MG63 (cell line): ENCODE measurements around the gene LANCL2. TPM values are rescaled to one million over a fixed set of nuclear protein-coding genes. Genes with fewer than 3 reads are reported as not detected.
"Not testable (repeated sequence)": the region's sequence is repeated elsewhere in the genome, so short reads cannot be mapped to it uniquely, and the experiment has no call there.

Source experiments
- DNase-seq: peaks from one replicate; pipeline ENCODE4 v3.0.0-alpha.2; 2020
- H3K27me3 ChIP-seq: fragments of 250-450 bp; sonication (Bioruptor Pico); 2 replicates; pipeline ENCODE4 v1.5.1; 2020; ENCODE audit warnings: mild to moderate bottlenecking, moderate library complexity
- H3K36me3 ChIP-seq: fragments of 250-450 bp; sonication (Bioruptor Pico); 2 replicates; pipeline ENCODE4 v1.5.1; 2020; ENCODE audit warnings: mild to moderate bottlenecking, moderate library complexity
- H3K4me3 ChIP-seq: fragments of 250-450 bp; sonication (Bioruptor Pico); 2 replicates; pipeline ENCODE4 v1.5.1; 2020; ENCODE audit warnings: mild to moderate bottlenecking, moderate library complexity
- H3K9me3 ChIP-seq: fragments of 250-450 bp; sonication (Bioruptor Pico); 2 replicates; pipeline ENCODE4 v1.5.1; 2020; ENCODE audit warnings: mild to moderate bottlenecking, moderate library complexity
- total RNA-seq: library from RNA; depleted of rRNA; stranded (reverse); fragments of >200 nt; shearing (Covaris generic); gene quantifications from 2 replicates; pipeline ENCODE4 v1.2.3, GENCODE V29; 2014; ENCODE audit warnings: low replicate concordance

Gene LANCL2
- total RNA-seq, 1 experiment from 2014 or later = 13.8 TPM

DNA sequence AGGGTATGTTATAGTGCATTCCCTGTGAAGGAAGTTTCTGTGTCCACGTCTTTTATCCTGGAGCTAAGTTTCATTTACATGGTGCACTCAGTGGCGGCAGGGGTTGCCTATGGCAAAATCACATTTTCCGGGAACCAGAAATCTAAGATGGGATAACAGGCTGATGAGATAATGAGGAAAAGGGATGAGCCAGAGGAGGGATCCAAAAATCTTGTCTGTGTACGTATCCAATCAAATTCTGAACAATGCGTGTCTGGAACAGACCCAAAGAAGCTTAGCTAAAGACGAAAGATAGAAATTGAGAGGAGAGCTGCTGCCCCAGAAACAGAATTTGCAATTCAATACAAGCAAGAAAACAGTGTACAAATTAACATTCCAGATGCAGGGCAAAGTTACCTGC is 16.1 kb downstream of the LANCL2 start:
- H3K27me3 ChIP-seq = no peaks in the 10 kb centered on the region
- H3K4me3 ChIP-seq = no peak overlapping the region
- no peaks in the 10 kb centered on the region for H3K36me3 ChIP-seq
- no peak for DNase-seq
- peaks cover 10% of the 10 kb centered on the region for H3K9me3 ChIP-seq

DNA sequence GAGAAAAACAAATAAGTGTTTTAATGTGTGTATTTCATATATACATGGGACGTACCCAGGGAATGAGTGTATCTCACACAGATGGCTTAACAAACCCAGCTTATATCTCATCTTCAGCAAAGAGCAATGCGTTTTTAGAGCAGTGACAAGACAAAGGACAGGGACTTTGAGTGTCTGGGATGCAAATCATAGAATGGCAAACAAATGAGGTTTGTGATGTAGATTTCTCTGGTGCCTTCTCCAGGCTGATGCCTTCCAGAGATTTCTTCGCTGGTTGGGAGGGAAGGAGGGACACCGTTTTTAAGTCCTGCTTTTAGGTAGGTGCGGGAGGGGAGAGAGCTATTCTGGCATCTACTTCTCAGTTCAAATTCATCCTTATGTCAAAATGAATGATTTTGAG is 16.6 kb downstream of the LANCL2 start:
- no peaks in the 10 kb centered on the region for H3K36me3 ChIP-seq
- H3K9me3 ChIP-seq = peaks cover 15% of the 10 kb centered on the region
- H3K27me3 ChIP-seq = no peaks in the 10 kb centered on the region
- DNase-seq = no peak
- H3K4me3 ChIP-seq = no peak overlapping the region

DNA sequence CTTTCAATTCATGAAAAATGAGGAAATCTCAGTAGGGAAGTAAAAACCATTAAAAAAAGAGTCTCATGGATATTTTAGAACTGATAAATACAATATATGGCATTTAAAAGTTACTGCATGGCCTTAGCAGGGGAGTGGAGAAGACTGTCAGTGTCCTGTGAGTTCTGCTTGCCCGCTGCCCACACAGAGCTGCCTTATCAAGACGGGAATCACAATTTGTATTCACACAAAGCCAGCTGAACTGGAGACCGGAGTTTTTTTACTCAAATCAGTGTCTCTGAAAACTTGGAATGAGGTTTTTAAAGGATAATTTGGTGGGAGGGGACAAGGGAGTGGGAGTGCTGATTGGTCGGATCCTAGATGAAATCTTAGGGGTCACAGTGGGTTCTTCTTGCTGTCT is 17.1 kb downstream of the LANCL2 start:
- H3K27me3 ChIP-seq = no peaks in the 10 kb centered on the region
- peaks cover 21% of the 10 kb centered on the region for H3K9me3 ChIP-seq
- no peak overlapping the region for H3K4me3 ChIP-seq
- no peak for DNase-seq
- no peaks in the 10 kb centered on the region for H3K36me3 ChIP-seq

DNA sequence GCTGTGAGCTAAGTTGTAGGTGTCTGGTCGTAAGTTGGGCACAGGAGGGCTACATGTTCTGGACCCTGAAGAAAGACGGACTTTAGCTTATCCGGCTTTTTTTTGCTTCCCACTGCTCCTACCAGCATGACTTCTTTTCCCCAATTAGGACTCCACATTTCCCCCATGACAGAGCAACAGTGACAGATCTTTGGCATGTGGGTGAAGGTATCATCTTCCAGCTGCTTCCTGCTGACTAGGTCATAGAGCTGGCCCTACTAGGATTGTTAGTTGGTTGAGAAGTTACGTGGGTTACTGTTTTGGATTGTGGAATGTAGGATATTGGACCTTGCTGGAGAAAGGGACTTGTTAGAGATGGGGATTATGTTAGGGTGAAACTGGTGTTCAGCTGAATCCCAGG is 21.4 kb downstream of the LANCL2 start:
- Histone ChIP-seq H3K9me3 (peaks cover 32% of the 10 kb centered on the region), H3K4me3 (no peak overlapping the region), H3K36me3 (0 out of 2 replicates have a peak, but pooled peaks cover 3% of the 10 kb centered on the region), H3K27me3 (no peaks in the 10 kb centered on the region)
- DNase-seq = no peak

DNA sequence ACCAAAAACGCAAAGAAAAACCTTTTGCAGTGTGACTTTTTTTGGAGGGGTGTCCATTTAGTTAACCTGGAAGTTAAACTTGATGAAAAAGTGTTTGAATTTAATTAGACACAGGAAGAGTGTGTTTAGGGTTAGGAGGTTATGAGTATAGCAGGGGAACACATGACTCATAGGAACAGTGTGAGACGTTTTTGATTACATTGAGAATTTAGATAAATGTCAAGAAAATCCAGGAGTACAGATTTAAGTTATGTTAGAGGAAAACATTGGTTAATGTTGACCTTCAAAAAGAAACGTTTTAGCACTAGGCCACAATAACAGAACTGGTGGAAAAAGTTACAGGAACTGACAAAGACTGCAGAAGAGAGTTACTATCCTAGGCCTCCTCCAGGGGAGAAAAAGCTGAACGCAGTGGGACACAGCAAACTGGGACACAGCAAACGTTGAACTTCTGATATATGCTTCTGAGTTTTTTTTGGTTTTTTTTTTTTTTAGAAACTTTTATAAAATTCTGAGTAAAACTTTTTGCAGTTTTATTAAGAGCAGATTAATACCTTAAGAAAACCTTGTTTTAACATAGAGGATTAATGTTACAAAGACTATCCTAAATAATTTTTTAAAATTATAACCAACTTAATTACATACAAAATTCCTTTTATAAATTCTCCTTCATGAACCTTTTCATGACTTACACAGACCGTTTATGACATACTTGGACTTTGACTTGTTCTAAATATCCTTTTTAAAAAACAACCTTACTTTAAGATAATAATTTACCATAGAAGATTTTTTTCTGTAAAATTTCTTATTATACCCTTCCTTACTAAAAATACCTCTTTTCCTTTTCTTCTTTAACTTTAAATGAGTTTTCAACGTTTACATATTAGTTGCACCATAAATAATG is 22.2 kb downstream of the LANCL2 start:
- Histone ChIP-seq H3K27me3 (no peaks in the 10 kb centered on the region), H3K4me3 (no peak overlapping the region), H3K9me3 (peaks cover 32% of the 10 kb centered on the region), H3K36me3 (peaks cover 3% of the 10 kb centered on the region; the same call in 1 of the 2 replicates)
- no peak for DNase-seq

DNA sequence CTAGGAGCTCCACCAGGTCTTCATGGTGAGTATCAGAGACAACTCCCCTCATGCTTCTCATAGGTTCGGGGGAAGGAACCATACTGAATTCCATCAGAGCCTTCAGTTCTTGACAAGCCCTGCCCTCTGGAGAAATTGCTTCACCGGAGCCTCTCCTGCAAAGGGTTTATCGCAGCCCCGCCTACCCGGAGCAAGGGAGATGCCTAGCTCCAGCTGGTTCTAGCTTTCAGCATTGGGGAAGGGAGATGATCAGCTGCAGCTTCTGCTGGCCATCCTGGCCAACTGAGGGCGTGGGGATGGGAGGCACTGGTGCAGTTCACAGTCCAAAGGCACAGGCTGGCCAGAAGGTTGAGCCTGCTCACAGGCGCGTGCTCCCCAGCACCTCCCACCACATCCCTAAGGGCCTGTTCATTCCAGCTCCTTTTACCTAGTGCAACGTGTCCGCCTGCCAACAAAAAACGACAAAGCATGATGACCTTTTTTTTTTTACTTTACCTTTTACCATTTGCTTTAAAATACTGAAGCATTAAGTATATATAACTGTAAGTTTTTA is 31.2 kb downstream of the LANCL2 start:
- H3K36me3 ChIP-seq = no peaks in the 10 kb centered on the region; the same call in 1 of the 2 replicates
- H3K27me3 ChIP-seq = no peaks in the 10 kb centered on the region
- H3K9me3 ChIP-seq = no peaks in the 10 kb centered on the region
- no peak overlapping the region for H3K4me3 ChIP-seq
- DNase-seq = no peak

DNA sequence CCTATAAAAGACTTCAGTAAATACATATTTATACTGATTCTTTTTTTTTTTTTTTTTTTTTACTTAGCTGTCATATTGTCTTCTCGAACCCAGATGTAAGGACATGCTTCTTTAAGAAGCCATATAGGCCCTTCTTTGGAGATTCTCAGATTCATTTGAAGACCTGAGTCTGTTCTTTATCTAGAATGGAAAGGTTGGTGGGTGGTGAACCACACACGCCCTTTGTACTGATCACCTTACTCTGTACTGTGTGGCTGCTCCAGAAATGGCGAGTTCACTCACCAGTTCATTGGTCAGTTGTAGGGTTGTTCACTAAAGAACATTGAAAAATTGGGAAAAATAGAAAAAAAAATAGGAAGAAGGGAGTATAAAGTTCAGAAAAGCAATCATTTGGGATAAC is 32.5 kb downstream of the LANCL2 start:
- no peak for DNase-seq
- no peak overlapping the region for H3K4me3 ChIP-seq
- no peaks in the 10 kb centered on the region for H3K27me3 ChIP-seq
- H3K9me3 ChIP-seq = no peaks in the 10 kb centered on the region
- no peaks in the 10 kb centered on the region for H3K36me3 ChIP-seq

DNA sequence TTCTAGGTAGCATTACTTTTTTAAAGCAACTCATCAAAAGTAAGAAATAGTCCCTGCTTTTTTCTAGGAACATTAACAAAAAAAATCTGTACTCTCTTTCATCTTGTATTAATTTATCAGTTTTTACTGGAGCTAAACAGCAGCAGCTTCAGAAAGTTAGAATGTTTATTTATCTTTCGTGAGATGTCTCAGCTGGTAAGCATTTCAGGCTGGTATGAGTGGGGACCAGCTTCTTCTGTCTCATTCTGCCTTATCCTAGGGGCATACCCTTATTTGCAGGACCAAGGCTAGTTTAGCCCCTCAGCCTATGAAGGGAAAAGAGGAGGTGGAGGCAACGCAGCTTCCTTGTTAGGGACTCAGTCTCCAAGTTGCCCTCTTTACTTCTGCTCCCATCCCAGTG is 35.1 kb downstream of the LANCL2 start:
- no peak overlapping the region for H3K4me3 ChIP-seq
- no peak for DNase-seq
- H3K27me3 ChIP-seq = no peaks in the 10 kb centered on the region
- no peaks in the 10 kb centered on the region for H3K36me3 ChIP-seq
- no peaks in the 10 kb centered on the region for H3K9me3 ChIP-seq

DNA sequence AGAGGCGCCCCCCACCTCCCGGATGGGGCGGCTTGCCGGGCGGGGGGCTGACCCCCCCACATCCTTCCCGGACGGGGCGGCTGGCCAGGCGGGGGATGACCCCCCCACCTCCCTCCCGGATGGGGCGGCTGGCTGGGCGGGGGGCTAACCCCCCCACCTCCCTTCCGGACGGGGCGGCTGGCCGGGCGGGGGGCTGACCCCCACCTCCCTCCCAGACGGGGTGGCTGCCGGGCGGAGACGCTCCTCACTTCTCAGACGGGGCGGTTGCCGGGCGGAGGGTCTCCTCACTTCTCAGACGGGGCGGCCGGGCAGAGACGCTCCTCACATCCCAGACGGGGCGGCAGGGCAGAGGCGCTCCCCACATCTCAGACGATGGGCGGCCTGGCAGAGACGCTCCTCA is 37.4 kb downstream of the LANCL2 start:
- H3K27me3 ChIP-seq, DNase-seq, H3K4me3 ChIP-seq, H3K36me3 ChIP-seq, H3K9me3 ChIP-seq: not testable (repeated sequence)

DNA sequence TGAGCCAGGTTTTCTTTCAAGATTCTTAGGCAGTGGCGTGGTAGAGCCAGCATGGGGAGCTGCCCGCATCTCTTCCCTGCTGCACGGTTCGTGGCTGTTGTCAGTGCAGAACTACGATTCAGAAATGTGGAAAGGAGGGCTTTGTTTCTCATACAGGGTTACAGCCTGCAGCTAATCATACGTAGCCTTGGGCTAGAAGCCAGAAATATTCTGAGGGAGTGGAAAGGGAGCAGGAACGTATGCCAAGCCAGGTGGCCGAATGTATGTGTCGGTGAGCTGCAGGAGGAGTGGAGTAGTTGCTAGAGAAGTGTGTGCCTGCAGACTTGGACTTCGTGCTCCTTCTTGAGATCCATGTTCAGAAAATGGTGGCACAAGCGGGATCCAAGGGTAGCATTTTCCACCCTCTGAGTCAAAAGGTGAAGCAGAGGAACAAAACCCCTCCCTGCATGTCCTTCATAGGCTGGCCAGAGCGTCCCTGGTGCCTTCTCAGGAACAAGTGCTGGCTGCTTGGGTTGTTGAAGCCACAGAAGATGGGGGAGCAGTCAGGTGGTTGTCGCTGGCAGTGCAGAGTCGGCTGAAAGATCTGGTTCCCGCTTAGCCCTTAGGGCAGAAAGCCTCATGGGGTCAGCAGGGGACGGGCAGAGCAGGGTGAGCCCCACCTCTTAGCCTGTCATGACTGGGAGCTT is 40.9 kb downstream of the LANCL2 start:
- Histone ChIP-seq H3K27me3 (no peaks in the 10 kb centered on the region), H3K4me3 (no peak overlapping the region), H3K9me3 (no peaks in the 10 kb centered on the region), H3K36me3 (no peaks in the 10 kb centered on the region)
- DNase-seq = no peak

DNA sequence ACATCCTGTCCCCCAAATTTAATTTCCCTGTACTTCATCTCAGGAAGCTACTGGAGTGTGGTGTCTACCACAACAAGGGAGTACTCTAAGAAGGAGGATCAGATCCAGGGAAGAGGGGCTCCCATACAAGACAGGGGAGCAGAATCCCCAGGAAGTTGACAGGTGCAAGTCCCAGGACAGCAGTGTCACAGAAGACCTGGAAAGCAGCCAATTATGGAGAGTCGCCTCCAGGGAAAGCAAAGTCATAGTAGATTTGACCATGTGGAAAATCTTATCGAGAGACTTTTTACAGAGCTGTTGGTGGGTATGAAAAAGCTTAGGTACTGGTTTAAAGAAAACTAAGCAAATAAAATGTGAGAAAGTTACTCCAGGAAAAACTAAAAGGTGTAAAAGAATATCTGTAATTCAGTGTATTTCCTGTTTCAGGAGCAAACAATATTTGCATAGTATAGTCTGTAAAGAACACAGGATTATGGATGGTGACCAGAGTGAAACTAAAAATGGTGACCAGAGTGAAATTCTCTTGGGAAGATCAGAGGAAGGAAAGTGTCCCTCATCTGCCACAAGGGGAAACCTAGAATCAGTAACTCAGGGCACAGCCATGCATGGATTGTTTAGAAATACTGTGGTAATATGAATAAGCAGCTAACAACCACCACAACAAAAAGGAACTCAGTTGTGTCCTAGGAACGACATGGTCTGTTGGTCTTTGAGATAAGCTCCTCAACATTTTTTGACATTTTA is 44.5 kb downstream of the LANCL2 start:
- no peaks in the 10 kb centered on the region for H3K36me3 ChIP-seq
- no peak for DNase-seq
- H3K9me3 ChIP-seq = no peaks in the 10 kb centered on the region
- H3K27me3 ChIP-seq = no peaks in the 10 kb centered on the region
- no peak overlapping the region for H3K4me3 ChIP-seq

DNA sequence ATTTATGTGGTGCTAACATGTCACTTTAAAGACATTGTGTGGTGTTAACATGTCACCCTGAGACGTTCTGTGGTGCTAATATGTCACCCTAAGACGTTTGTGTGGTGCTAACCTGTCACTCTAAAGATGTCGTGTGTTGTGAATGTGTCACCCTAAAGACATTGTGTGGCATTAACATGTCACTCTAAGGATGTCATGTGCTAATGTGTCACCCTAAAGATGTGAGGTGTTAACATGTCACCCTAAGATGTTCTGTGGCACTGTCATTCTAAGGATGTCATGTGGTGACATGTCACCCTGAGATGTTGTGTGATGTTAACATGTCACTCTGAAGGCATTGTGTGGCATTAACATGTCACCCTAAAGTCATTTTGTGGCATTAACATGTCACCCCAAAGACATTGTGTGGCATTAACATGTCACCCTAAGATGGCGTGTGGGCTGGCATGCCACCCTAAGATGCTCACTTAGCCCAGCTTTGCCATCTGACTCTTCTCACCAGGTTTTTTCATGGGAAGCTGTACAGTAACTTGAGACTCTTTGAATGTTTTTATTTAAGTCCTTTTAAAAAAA is 45.6 kb downstream of the LANCL2 start:
- Histone ChIP-seq H3K36me3 (no peaks in the 10 kb centered on the region), H3K4me3 (no peak overlapping the region), H3K9me3 (no peaks in the 10 kb centered on the region), H3K27me3 (no peaks in the 10 kb centered on the region)
- DNase-seq = no peak

DNA sequence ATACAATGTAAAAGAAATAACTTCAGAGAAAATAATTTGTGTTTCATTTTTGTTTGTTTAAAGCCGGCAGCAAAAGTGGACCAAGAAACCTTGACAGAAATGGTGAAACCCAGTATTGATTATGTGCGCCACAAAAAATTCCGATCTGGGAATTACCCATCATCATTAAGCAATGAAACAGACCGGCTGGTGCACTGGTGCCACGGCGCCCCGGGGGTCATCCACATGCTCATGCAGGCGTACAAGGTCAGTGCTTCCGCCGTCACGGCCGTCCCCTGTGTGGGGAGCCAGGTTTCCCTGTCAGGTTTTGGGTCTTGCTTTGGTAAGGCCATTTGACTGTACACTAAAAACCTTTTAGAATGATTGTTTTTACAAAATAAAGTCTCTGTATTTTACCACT is 46.7 kb downstream of the LANCL2 start:
- Histone ChIP-seq H3K9me3 (no peaks in the 10 kb centered on the region), H3K27me3 (no peaks in the 10 kb centered on the region), H3K36me3 (no peaks in the 10 kb centered on the region), H3K4me3 (no peak overlapping the region)
- no peak for DNase-seq

DNA sequence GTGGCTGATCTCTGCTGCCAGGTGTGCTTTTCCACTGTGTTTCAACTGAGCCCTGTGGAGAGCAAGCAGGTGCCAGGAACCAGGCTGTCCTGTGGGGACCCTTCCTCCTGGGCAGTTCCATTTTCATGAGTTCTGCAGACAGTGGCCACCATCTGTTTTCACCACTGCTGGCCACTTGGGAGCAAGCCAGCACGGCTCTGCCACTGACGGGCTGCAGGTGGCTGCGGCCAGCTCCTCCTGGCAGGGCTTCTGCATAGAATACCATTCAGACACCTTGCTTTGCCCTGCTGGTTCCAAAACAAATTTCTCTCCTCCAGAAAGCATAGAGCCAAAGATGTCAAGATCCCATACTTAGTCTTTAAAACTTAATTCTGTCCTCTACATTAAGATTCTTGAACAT is 48.3 kb downstream of the LANCL2 start:
- no peaks in the 10 kb centered on the region for H3K9me3 ChIP-seq
- no peak for DNase-seq
- no peaks in the 10 kb centered on the region for H3K36me3 ChIP-seq
- no peaks in the 10 kb centered on the region for H3K27me3 ChIP-seq
- H3K4me3 ChIP-seq = no peak overlapping the region

DNA sequence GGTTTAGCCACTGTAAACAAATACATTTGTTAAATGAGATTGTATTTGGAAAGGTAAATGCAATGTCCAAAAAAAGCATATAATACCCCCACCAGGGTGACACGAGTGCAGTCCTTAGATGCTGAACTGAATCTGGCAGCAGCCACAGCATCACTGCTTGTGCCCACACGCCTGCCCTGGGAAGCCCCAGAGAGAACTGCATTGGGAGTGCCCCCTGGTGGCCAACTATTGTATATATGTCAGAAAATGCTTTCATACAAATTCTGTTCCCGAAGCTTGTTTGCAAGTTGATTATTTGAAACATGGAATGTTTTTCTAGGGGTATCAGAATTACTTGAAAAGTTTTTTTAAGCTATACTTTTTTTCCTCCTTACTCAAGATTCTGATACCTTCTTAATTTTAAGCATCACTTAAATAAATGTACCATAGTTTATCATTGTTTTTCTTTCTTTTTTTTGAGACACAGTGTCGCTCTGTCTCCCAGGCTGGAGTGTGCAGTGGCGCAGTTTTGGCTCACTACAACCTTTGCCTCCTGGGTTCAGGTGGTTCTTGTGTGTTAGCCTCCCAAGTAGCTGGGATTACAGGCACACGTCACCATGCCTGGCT is 50.1 kb downstream of the LANCL2 start:
- H3K9me3 ChIP-seq = no peaks in the 10 kb centered on the region
- DNase-seq = peak; percentile 62
- H3K36me3 ChIP-seq = no peaks in the 10 kb centered on the region
- no peak overlapping the region for H3K4me3 ChIP-seq
- no peaks in the 10 kb centered on the region for H3K27me3 ChIP-seq

DNA sequence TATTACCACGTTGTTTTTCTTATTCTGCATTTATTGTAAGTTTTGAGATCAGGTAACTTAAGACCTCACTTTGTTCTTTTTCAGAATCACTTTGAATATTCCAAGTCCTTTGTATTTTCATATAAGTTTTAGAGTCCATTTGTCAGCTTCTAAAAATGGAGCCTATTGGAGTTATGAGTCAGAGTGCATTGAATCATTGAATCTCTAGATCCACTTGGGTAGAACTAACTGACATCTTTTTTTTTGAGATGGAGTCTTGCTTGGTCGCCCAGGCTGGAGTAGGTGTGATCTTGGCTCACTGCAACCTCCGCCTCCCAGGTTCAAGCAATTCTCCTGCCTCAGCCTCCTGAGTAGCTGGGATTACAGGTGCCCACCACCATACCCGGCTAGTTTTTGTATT is 52.3 kb downstream of the LANCL2 start:
- not testable (repeated sequence) for H3K27me3 ChIP-seq, DNase-seq, H3K9me3 ChIP-seq, H3K4me3 ChIP-seq, H3K36me3 ChIP-seq
